ENCODE data around the gene GNG12. TPM values are rescaled to one million over a fixed set of nuclear protein-coding genes. Genes with fewer than 3 reads are reported as not detected.

The GNG12 gene
- polyA plus RNA-seq, 3 donors = 0.03 TPM; not detected in 2

DNA sequence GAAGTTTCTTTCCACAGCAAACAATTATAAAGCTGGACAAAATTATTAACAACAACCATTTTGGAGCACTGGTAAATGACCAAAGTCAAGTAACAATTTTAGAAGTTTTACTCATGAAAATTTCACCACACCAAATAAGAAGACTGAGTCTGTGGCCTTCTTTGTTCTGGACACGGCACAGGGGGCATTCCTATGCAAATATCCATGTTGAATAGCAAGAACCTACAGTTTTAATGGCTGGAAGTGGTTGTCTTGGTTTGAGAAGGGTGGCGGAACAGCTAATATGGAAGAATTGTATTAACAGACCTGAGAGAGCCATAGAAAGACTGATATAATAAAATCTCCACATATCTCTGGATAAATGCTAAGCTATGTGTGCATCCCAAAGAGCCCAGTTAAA is 177.7 kb downstream of the GNG12 start:
- H3K4me1 Mint-ChIP-seq = peaks cover 7% of the 10 kb centered on the region
- intact Hi-C loops (cut with micrococcal nuclease) = no loop called here
- H3K9ac ChIP-seq (ENCODE audit: insufficient read depth, low read length, poor library complexity, severe bottlenecking) = no peak overlapping the region
- H2AFZ ChIP-seq (ENCODE audit: insufficient read depth, low read depth, low read length, poor library complexity, severe bottlenecking) = no peak overlapping the region
- H4K20me1 ChIP-seq (ENCODE audit: insufficient read depth, low read length) = no peaks in the 10 kb centered on the region
- peaks cover 0 to 4% (median 0%) of the 10 kb centered on the region in 3 donors for H3K27me3 Mint-ChIP-seq (ENCODE audit: low read depth in 3 of 3)
- no peak overlapping the region for H3K27ac ChIP-seq (ENCODE audit: low read depth in 1 of 2, low read length in 2 of 2)
- no peaks in the 10 kb centered on the region for H3K4me1 ChIP-seq (ENCODE audit: control insufficient read depth in 1 of 2, insufficient read depth in 2 of 2, low read length in 2 of 2)
- no peak overlapping the region for H3K4me3 Mint-ChIP-seq
- TF ChIP-seq, protein P1, sequence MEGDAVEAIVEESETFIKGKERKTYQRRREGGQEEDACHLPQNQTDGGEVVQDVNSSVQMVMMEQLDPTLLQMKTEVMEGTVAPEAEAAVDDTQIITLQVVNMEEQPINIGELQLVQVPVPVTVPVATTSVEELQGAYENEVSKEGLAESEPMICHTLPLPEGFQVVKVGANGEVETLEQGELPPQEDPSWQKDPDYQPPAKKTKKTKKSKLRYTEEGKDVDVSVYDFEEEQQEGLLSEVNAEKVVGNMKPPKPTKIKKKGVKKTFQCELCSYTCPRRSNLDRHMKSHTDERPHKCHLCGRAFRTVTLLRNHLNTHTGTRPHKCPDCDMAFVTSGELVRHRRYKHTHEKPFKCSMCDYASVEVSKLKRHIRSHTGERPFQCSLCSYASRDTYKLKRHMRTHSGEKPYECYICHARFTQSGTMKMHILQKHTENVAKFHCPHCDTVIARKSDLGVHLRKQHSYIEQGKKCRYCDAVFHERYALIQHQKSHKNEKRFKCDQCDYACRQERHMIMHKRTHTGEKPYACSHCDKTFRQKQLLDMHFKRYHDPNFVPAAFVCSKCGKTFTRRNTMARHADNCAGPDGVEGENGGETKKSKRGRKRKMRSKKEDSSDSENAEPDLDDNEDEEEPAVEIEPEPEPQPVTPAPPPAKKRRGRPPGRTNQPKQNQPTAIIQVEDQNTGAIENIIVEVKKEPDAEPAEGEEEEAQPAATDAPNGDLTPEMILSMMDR (IDR thresholded peaks at IDR 0.05) = no peak
- no peaks in the 10 kb centered on the region for H3K36me3 ChIP-seq (replicated peaks in 1 of 2; ENCODE audit: control insufficient read depth in 1 of 2, insufficient read depth in 2 of 2, low read length in 2 of 2)
- H3K9me3 ChIP-seq (replicated peaks in 1 of 2; ENCODE audit: control insufficient read depth in 1 of 2, insufficient read depth in 1 of 2, low read length in 2 of 2) = no peaks in the 10 kb centered on the region
- DNase-seq = no peak
- H3K27me3 ChIP-seq (ENCODE audit: control insufficient read depth in 2 of 2, insufficient read depth in 2 of 2, low read length in 2 of 2) = no peaks in the 10 kb centered on the region
- peaks cover 0 to 3% (median 0%) of the 10 kb centered on the region in 7 donors for H3K9me3 Mint-ChIP-seq
- H3K27ac Mint-ChIP-seq = no peak overlapping the region
- H3K79me2 ChIP-seq (ENCODE audit: insufficient read depth, low read length) = no peaks in the 10 kb centered on the region
- WGBS (ENCODE audit: insufficient coverage) = no CpG with 5 or more reads among the region's 2 CpGs
- no peaks in the 10 kb centered on the region for H3K36me3 Mint-ChIP-seq
- no peak overlapping the region for H3K4me2 ChIP-seq (replicated peaks; ENCODE audit: extremely low read depth, low read length, poor library complexity, severe bottlenecking)
- no peak overlapping the region for H3K4me3 ChIP-seq (replicated peaks in 1 of 3; ENCODE audit: low read depth in 2 of 3, low read length in 3 of 3)

DNA sequence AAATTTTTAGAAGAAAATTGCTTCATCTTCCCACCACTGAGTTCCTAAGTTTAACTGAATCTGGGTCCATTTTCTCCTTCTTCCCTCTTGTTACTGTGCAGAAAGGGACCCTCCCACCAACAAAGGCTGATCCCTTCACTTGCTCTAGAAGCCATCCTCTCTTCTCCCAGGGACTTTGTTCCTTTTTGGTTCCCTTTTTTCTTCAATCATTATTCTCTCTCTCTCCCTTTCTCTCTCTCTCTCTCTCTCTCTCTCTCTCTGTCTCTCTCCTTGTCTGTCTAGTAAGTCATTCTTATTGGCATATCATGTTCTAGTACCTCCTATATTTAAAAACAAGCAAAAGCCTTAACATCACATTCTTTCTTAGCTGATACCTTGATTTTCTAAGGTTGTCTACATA is 180.0 kb downstream of the GNG12 start:
- Histone ChIP-seq H2AFZ (ENCODE audit: insufficient read depth, low read depth, low read length, poor library complexity, severe bottlenecking) (no peak overlapping the region), H3K4me3 (replicated peaks in 1 of 3; ENCODE audit: low read depth in 2 of 3, low read length in 3 of 3) (no peak overlapping the region), H3K9me3 (replicated peaks in 1 of 2; ENCODE audit: control insufficient read depth in 1 of 2, insufficient read depth in 1 of 2, low read length in 2 of 2) (no peaks in the 10 kb centered on the region), H3K27ac (ENCODE audit: low read depth in 1 of 2, low read length in 2 of 2) (no peak overlapping the region), H4K20me1 (ENCODE audit: insufficient read depth, low read length) (no peaks in the 10 kb centered on the region), H3K79me2 (ENCODE audit: insufficient read depth, low read length) (no peaks in the 10 kb centered on the region), H3K36me3 (replicated peaks in 1 of 2; ENCODE audit: control insufficient read depth in 1 of 2, insufficient read depth in 2 of 2, low read length in 2 of 2) (no peaks in the 10 kb centered on the region), H3K4me1 (ENCODE audit: control insufficient read depth in 1 of 2, insufficient read depth in 2 of 2, low read length in 2 of 2) (no peaks in the 10 kb centered on the region), H3K9ac (ENCODE audit: insufficient read depth, low read length, poor library complexity, severe bottlenecking) (no peak overlapping the region), H3K27me3 (ENCODE audit: control insufficient read depth in 2 of 2, insufficient read depth in 2 of 2, low read length in 2 of 2) (no peaks in the 10 kb centered on the region), H3K4me2 (replicated peaks; ENCODE audit: extremely low read depth, low read length, poor library complexity, severe bottlenecking) (no peak overlapping the region)
- no peak for DNase-seq
- peaks cover 0 to 7% (median 0%) of the 10 kb centered on the region in 3 donors for H3K27me3 Mint-ChIP-seq (ENCODE audit: low read depth in 3 of 3)
- no peak overlapping the region for H3K27ac Mint-ChIP-seq
- no peaks in the 10 kb centered on the region for H3K36me3 Mint-ChIP-seq
- TF ChIP-seq, protein P1 (IDR thresholded peaks at IDR 0.05) = no peak
- H3K4me1 Mint-ChIP-seq = peaks cover 7% of the 10 kb centered on the region
- intact Hi-C loops (cut with micrococcal nuclease) = no loop called here
- H3K9me3 Mint-ChIP-seq = no peaks in the 10 kb centered on the region
- no peak overlapping the region for H3K4me3 Mint-ChIP-seq

All from CD14-positive monocyte (primary cell).